GM21381 (cell line): ENCODE results near the gene LYST.
"Not testable (repeated sequence)": the region's sequence is repeated elsewhere in the genome, so short reads cannot be mapped to it uniquely, and the experiment has no call there.

Experiments
- ATAC-seq: cut with Tn5 transposase; IDR thresholded peaks from one replicate; pipeline ENCODE4 v1.9.1; 2021; ENCODE audit warnings: mild to moderate bottlenecking, moderate library complexity; ENCODE audit not compliant: unreplicated experiment

LYST gene

GRCh38 chr1:235671992-235672391, 194.7 kb downstream of the LYST start:
- ATAC-seq = no peak

- ATAC-seq = no peak
Measured at GRCh38 chr1:235670157-235670776, 196.4 kb downstream of the LYST start.

- no peak for ATAC-seq
Measured at GRCh38 chr1:235669277-235669676, 197.4 kb downstream of the LYST start.

GRCh38 chr1:235663628-235664027, 203.1 kb downstream of the LYST start:
- ATAC-seq = no peak

- ATAC-seq = no peak
Measured at GRCh38 chr1:235661568-235661967, 205.1 kb downstream of the LYST start.

GRCh38 chr1:235659186-235659771, 207.4 kb downstream of the LYST start:
- no peak for ATAC-seq

- ATAC-seq = no peak
Measured at GRCh38 chr1:235657747-235658526, 208.8 kb downstream of the LYST start.

- ATAC-seq = no peak
Measured at GRCh38 chr1:235657269-235657668, 209.4 kb downstream of the LYST start.

- no peak for ATAC-seq
Measured at GRCh38 chr1:235652364-235652763, 214.3 kb downstream of the LYST start.

GRCh38 chr1:235651170-235651806, 215.4 kb downstream of the LYST start:
- ATAC-seq = no peak

- ATAC-seq = no peak
Measured at GRCh38 chr1:235650341-235651169, 216.2 kb downstream of the LYST start.

GRCh38 chr1:235649368-235650163, 217.1 kb downstream of the LYST start, which contains the start of gene GNG4:
Gene GNG4, minus strand, starts transcription at chr1:235649784. Its CDS starts 65,946 bp downstream, at chr1:235583838.
- ATAC-seq = peak; percentile 44

GRCh38 chr1:235648954-235649367, 217.7 kb downstream of the LYST start:
- ATAC-seq = peak; percentile 60

GRCh38 chr1:235648407-235648907, 218.2 kb downstream of the LYST start:
- ATAC-seq = no peak

- ATAC-seq = not testable (repeated sequence)
Measured at GRCh38 chr1:235647537-235647936, 219.2 kb downstream of the LYST start.

- no peak for ATAC-seq
Measured at GRCh38 chr1:235646463-235646862, 220.2 kb downstream of the LYST start.

- no peak for ATAC-seq
Measured at GRCh38 chr1:235644693-235645305, 221.9 kb downstream of the LYST start.

- no peak for ATAC-seq
Measured at GRCh38 chr1:235643837-235644692, 222.6 kb downstream of the LYST start.
